NCI-H1048 (cell line): ENCODE results near the gene DNAAF2.
"Not testable (repeated sequence)": the region's sequence is repeated elsewhere in the genome, so short reads cannot be mapped to it uniquely, and the experiment has no call there.

ENCODE experiments used
- DNase-seq: peaks from one replicate; lab custom pipeline; 2025; lab: John Stamatoyannopoulos, UW

The DNAAF2 gene

GRCh38 chr14:49634547-49635334 is at the start of gene DNAAF2:
TSS of gene DNAAF2 (minus strand) at chr14:49635244. CDS start at chr14:49635149, 95 bp downstream.
- DNase-seq, result peak; percentile 32

- no peak for DNase-seq
Measured at GRCh38 chr14:49679271-49679670, 44.2 kb upstream of the DNAAF2 start.

GRCh38 chr14:49677643-49678042 is 42.6 kb upstream of the DNAAF2 start:
- DNase-seq, result no peak

- no peak for DNase-seq
Measured at GRCh38 chr14:49673586-49673985, 38.5 kb upstream of the DNAAF2 start.

- no peak for DNase-seq
Measured at GRCh38 chr14:49670475-49670874, 35.4 kb upstream of the DNAAF2 start.

- DNase-seq, result no peak
Measured at GRCh38 chr14:49659526-49660455, 24.7 kb upstream of the DNAAF2 start.

GRCh38 chr14:49657500-49657899 is 22.5 kb upstream of the DNAAF2 start:
- not testable (repeated sequence) for DNase-seq

- DNase-seq, result no peak
Measured at GRCh38 chr14:49654511-49654910, 19.5 kb upstream of the DNAAF2 start.

- DNase-seq, result no peak
Measured at GRCh38 chr14:49653508-49653907, 18.5 kb upstream of the DNAAF2 start.

GRCh38 chr14:49642163-49642562 is 7.1 kb upstream of the DNAAF2 start:
- DNase-seq, result no peak

GRCh38 chr14:49641697-49642129 is 6.7 kb upstream of the DNAAF2 start:
- no peak for DNase-seq

GRCh38 chr14:49640540-49641417 is 5.7 kb upstream of the DNAAF2 start:
- no peak for DNase-seq

GRCh38 chr14:49637534-49638078 is 2.6 kb upstream of the DNAAF2 start:
- DNase-seq, result no peak

GRCh38 chr14:49636866-49637265 is 1.8 kb upstream of the DNAAF2 start:
- DNase-seq, result no peak

- peak; percentile 86 for DNase-seq
Measured at GRCh38 chr14:49633640-49634546, 1.2 kb downstream of the DNAAF2 start.

GRCh38 chr14:49623941-49624839 is 10.9 kb downstream of the DNAAF2 start:
- no peak for DNase-seq

GRCh38 chr14:49623387-49623786 is 11.7 kb downstream of the DNAAF2 start:
- no peak for DNase-seq

- DNase-seq, result no peak
Measured at GRCh38 chr14:49622022-49622607, 12.9 kb downstream of the DNAAF2 start.
